ENCODE data around the gene DUSP5.

GRCh38 chr10:110548002-110548401 lies 50.3 kb downstream of the DUSP5 start:
- no peak for TF ChIP-seq POLR2A (IDR thresholded peaks at IDR 0.05)
- TF ChIP-seq, protein P1, sequence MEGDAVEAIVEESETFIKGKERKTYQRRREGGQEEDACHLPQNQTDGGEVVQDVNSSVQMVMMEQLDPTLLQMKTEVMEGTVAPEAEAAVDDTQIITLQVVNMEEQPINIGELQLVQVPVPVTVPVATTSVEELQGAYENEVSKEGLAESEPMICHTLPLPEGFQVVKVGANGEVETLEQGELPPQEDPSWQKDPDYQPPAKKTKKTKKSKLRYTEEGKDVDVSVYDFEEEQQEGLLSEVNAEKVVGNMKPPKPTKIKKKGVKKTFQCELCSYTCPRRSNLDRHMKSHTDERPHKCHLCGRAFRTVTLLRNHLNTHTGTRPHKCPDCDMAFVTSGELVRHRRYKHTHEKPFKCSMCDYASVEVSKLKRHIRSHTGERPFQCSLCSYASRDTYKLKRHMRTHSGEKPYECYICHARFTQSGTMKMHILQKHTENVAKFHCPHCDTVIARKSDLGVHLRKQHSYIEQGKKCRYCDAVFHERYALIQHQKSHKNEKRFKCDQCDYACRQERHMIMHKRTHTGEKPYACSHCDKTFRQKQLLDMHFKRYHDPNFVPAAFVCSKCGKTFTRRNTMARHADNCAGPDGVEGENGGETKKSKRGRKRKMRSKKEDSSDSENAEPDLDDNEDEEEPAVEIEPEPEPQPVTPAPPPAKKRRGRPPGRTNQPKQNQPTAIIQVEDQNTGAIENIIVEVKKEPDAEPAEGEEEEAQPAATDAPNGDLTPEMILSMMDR (IDR thresholded peaks at IDR 0.05) = no peak

All from uterus (tissue), 2 donors.